Keratinocyte (primary cell): ENCODE results near the gene KMT2A. TPM values are rescaled to one million over a fixed set of nuclear protein-coding genes. Genes with fewer than 3 reads are reported as not detected.

Source experiments
- DNase-seq: peaks from one replicate; pipeline ENCODE4 v3.0.0-alpha.2; 2011; ENCODE audit warnings: low read depth, missing footprints, low spot score
- FAIRE-seq: peaks from 2 replicates; lab custom pipeline; 2011; peaks lifted over from hg19 to GRCh38; lab: Jason Lieb, UNC
- H2AFZ ChIP-seq: 2 replicates; pipeline ENCODE4 v1.6.0; 2012; ENCODE audit warnings: low read length, control low read depth, inconsistent platforms; ENCODE audit not compliant: control insufficient read depth
- H3K27ac ChIP-seq: 2 replicates; pipeline ENCODE4 v1.5.1; 2011; ENCODE audit warnings: low read length; ENCODE audit not compliant: control insufficient read depth, insufficient read depth
- H3K27me3 ChIP-seq: 3 replicates; pipeline ENCODE4 v1.6.0; 2011; ENCODE audit warnings: low read length; ENCODE audit not compliant: control insufficient read depth, insufficient read depth; ENCODE audit errors: extremely low read depth
- H3K36me3 ChIP-seq, 2 experiments: 2 replicates in 1 of 2; 3 replicates in 1 of 2; pipeline ENCODE4 v1.5.1; 2011; ENCODE audit warnings: low read length in 2 of 2, mild to moderate bottlenecking in 1 of 2; ENCODE audit not compliant: control insufficient read depth in 2 of 2, insufficient read depth in 2 of 2; ENCODE audit errors: extremely low read depth in 1 of 2
- H3K4me1 ChIP-seq: 3 replicates; pipeline ENCODE4 v1.5.1; 2011; ENCODE audit warnings: low read length; ENCODE audit not compliant: control insufficient read depth, insufficient read depth; ENCODE audit errors: extremely low read depth
- H3K4me2 ChIP-seq: 3 replicates; pipeline ENCODE4 v1.6.0; 2011; ENCODE audit warnings: low read depth, low read length; ENCODE audit not compliant: control insufficient read depth, insufficient read depth; ENCODE audit errors: extremely low read depth
- H3K4me3 ChIP-seq, 3 experiments: fragments of 200-600 bp in 1 of 3; sonication (generic) in 1 of 3; 2 replicates in 2 of 3; 3 replicates in 1 of 3; pipeline ENCODE4 v1.5.1; 2011 to 2016; ENCODE audit warnings: low read length in 3 of 3, mild to moderate bottlenecking in 3 of 3, control low read depth in 2 of 3, inconsistent platforms in 1 of 3, low read depth in 1 of 3, mixed read lengths in 1 of 3, mixed run types in 1 of 3, moderate library complexity in 1 of 3; ENCODE audit not compliant: control insufficient read depth in 2 of 3, insufficient read depth in 2 of 3; ENCODE audit errors: extremely low read depth in 1 of 3
- H3K79me2 ChIP-seq: 2 replicates; pipeline ENCODE4 v1.6.0; 2012; ENCODE audit warnings: low read length; ENCODE audit not compliant: control insufficient read depth, insufficient read depth
- H3K9ac ChIP-seq: 3 replicates; pipeline ENCODE4 v1.6.0; 2011; ENCODE audit warnings: low read length; ENCODE audit not compliant: control insufficient read depth, insufficient read depth; ENCODE audit errors: extremely low read depth
- H3K9me1 ChIP-seq: 3 replicates; pipeline ENCODE4 v1.6.0; 2011; ENCODE audit warnings: low read length; ENCODE audit not compliant: control insufficient read depth, insufficient read depth; ENCODE audit errors: extremely low read depth
- H3K9me3 ChIP-seq: 2 replicates; pipeline ENCODE4 v1.5.1; 2012; ENCODE audit warnings: low read depth, low read length; ENCODE audit not compliant: control insufficient read depth
- H4K20me1 ChIP-seq: 3 replicates; pipeline ENCODE4 v1.6.0; 2011; ENCODE audit warnings: low read length; ENCODE audit not compliant: control insufficient read depth, insufficient read depth; ENCODE audit errors: extremely low read depth
- CTCF ChIP-seq, 3 experiments: IDR thresholded peaks in 1 of 3; conservative IDR thresholded peaks in 1 of 3; optimal IDR thresholded peaks in 1 of 3; 2 replicates in 2 of 3; 3 replicates in 1 of 3; pipeline versions ENCODE3 to v1.5.1; 2011; ENCODE audit warnings: low read length in 3 of 3, mild to moderate bottlenecking in 3 of 3, moderate library complexity in 2 of 3, control low read depth in 1 of 3, inconsistent platforms in 1 of 3; ENCODE audit not compliant: insufficient read depth in 2 of 3; ENCODE audit errors: extremely low read depth in 1 of 3
- EZH2 ChIP-seq: IDR thresholded peaks from one replicate; pipeline ENCODE4 v1.6.1; 2012; ENCODE audit warnings: inconsistent platforms, mild to moderate bottlenecking, low read length, moderate library complexity
- dilution Hi-C: fragments of 300-500 bp; cut with MboI; formaldehyde crosslinking; loops from one replicate; pipeline ENCODE4 v1.7.0; 2020; ENCODE audit warnings: low sequenced_read_pairs; ENCODE audit not compliant: extremely low pct_ligation_motif_present
- polyA plus RNA-seq, 5 experiments: library from polyadenylated mRNA; depleted of rRNA in 3 of 5; stranded (reverse) in 3 of 5; stranded (forward) in 1 of 5; unstranded in 1 of 5; fragments of >200 nt; gene quantifications; 1 replicate in 1 of 5; 2 replicates in 3 of 5; 3 replicates in 1 of 5; pipeline versions ENCODE4 v1.2.1 to v1.2.3, GENCODE V29; 2011 to 2012; ENCODE audit warnings: missing spikeins in 2 of 5, low read depth in 1 of 5, low replicate concordance in 1 of 5

KMT2A gene
- polyA plus RNA-seq, 1 donor (not counting 4 experiments of a cell fraction or from before 2014, with no cell fraction given), result 11.7 TPM

GRCh38 chr11:118406599-118407166 lies 29.6 kb upstream of the KMT2A start:
- Histone ChIP-seq H4K20me1 (no peaks in the 10 kb centered on the region), H3K79me2 (peaks cover 54% of the 10 kb centered on the region), H3K9ac (no peak overlapping the region), H3K36me3 (peaks cover 5 to 14% of the 10 kb centered on the region in 2 experiments), H3K9me1 (no peaks in the 10 kb centered on the region), H3K27me3 (no peaks in the 10 kb centered on the region), H3K9me3 (no peaks in the 10 kb centered on the region), H2AFZ (no peak overlapping the region), H3K4me2 (no peak overlapping the region), H3K4me3 (no peak overlapping the region), H3K4me1 (peaks cover 8% of the 10 kb centered on the region), H3K27ac (no peak overlapping the region)
- no peak for TF ChIP-seq EZH2
- TF ChIP-seq CTCF (optimal IDR thresholded peaks at IDR 0.05 in 1 of 3, IDR thresholded peaks at IDR 0.05 in 1 of 3, conservative IDR thresholded peaks at IDR 0.05 in 1 of 3; ENCODE audit: extremely low read depth in 1 of 3, insufficient read depth in 2 of 3, low read length in 3 of 3), result no peak
- FAIRE-seq, result peak; percentile 77
- dilution Hi-C loops, result no loop called here
- DNase-seq, result no peak

- Histone ChIP-seq H3K9ac (no peak overlapping the region), H4K20me1 (no peaks in the 10 kb centered on the region), H3K9me1 (no peaks in the 10 kb centered on the region), H3K36me3 (peaks cover 5 to 14% of the 10 kb centered on the region in 2 experiments), H2AFZ (no peak overlapping the region), H3K79me2 (peaks cover 19% of the 10 kb centered on the region), H3K4me1 (peaks cover under 1% of the 10 kb centered on the region), H3K27me3 (no peaks in the 10 kb centered on the region), H3K4me2 (no peak overlapping the region), H3K4me3 (no peak overlapping the region), H3K9me3 (no peaks in the 10 kb centered on the region), H3K27ac (no peak overlapping the region)
- dilution Hi-C loops, result no loop called here
- TF ChIP-seq EZH2 (no peak), CTCF (optimal IDR thresholded peaks at IDR 0.05 in 1 of 3, IDR thresholded peaks at IDR 0.05 in 1 of 3, conservative IDR thresholded peaks at IDR 0.05 in 1 of 3; ENCODE audit: extremely low read depth in 1 of 3, insufficient read depth in 2 of 3, low read length in 3 of 3) (no peak)
- FAIRE-seq, result no peak
- DNase-seq, result no peak
Observed at GRCh38 chr11:118410055-118410745, 26.1 kb upstream of the KMT2A start.
